Peyer's patch (tissue), 4 donors: ENCODE measurements around the gene RLF.

Source experiments
- POLR2A ChIP-seq, 2 donors: fragments of 450-650 bp; IDR thresholded peaks; one replicate each; pipeline ENCODE4 v1.5.1; 2017; ENCODE audit warnings: antibody characterized with exemption in 2 of 2, mild to moderate bottlenecking in 2 of 2, moderate library complexity in 2 of 2
- TF ChIP-seq, protein P1 (sequence below), 6 experiments: fragments of 450-650 bp in 4 of 6; fragments of 200-600 bp in 2 of 6; sonication (generic) in 1 of 6; IDR thresholded peaks; one replicate each; pipeline ENCODE4 v1.5.1; 2017 to 2019; ENCODE audit warnings: antibody characterized with exemption in 6 of 6, mild to moderate bottlenecking in 3 of 6, moderate library complexity in 1 of 6

GRCh38 chr1:40183055-40183710 is 22.0 kb downstream of the RLF start:
- TF ChIP-seq, protein P1, sequence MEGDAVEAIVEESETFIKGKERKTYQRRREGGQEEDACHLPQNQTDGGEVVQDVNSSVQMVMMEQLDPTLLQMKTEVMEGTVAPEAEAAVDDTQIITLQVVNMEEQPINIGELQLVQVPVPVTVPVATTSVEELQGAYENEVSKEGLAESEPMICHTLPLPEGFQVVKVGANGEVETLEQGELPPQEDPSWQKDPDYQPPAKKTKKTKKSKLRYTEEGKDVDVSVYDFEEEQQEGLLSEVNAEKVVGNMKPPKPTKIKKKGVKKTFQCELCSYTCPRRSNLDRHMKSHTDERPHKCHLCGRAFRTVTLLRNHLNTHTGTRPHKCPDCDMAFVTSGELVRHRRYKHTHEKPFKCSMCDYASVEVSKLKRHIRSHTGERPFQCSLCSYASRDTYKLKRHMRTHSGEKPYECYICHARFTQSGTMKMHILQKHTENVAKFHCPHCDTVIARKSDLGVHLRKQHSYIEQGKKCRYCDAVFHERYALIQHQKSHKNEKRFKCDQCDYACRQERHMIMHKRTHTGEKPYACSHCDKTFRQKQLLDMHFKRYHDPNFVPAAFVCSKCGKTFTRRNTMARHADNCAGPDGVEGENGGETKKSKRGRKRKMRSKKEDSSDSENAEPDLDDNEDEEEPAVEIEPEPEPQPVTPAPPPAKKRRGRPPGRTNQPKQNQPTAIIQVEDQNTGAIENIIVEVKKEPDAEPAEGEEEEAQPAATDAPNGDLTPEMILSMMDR (IDR thresholded peaks at IDR 0.05): peak in 3 of 6 experiments; percentile 9 to 26 (median 16)
- no peak for TF ChIP-seq POLR2A (IDR thresholded peaks at IDR 0.05)
